22Rv1 (cell line): ENCODE results near the gene MIPOL1.

ENCODE experiments used
- CTCF ChIP-seq: fragments of 450-650 bp; IDR thresholded peaks from 2 replicates; pipeline ENCODE4 v1.5.1; 2017; ENCODE audit warnings: mild to moderate bottlenecking
- ZFX ChIP-seq: fragments of 450-650 bp; IDR thresholded peaks from 2 replicates; pipeline ENCODE4 v1.6.1; 2017; ENCODE audit warnings: antibody characterized with exemption, borderline replicate concordance

GRCh38 chr14:37596790-37597472 is 399.2 kb downstream of the MIPOL1 start:
- no peak for TF ChIP-seq CTCF
- TF ChIP-seq ZFX: no peak
